Spleen (tissue), 11 donors: ENCODE measurements around the gene TFAP2B. TPM values are rescaled to one million over a fixed set of nuclear protein-coding genes. Genes with fewer than 3 reads are reported as not detected.
A peak's percentile ranks its signal among the peaks of the same experiment; 100 is the strongest.

Source experiments
- DNase-seq: peaks from one replicate; pipeline ENCODE4 v3.0.0-alpha.2; 2020
- H3K27ac ChIP-seq, 8 donors: fragments of 200-600 bp; sonication (generic) in 7 of 8; 1 replicate in 4 of 8; 2 replicates in 4 of 8; pipeline versions ENCODE4 v1.5.0 to v1.8.0; 2016 to 2021; ENCODE audit warnings: inconsistent platforms in 4 of 8, mild to moderate bottlenecking in 4 of 8, moderate library complexity in 1 of 8
- H3K27me3 ChIP-seq, 7 donors: fragments of 200-600 bp; sonication (generic) in 6 of 7; replicated peaks in 1 of 7; 1 replicate in 4 of 7; 2 replicates in 3 of 7; pipeline versions ENCODE4 v1.5.0 to v1.8.0; 2016 to 2021; ENCODE audit warnings: inconsistent platforms in 3 of 7, mild to moderate bottlenecking in 1 of 7
- H3K36me3 ChIP-seq, 6 donors: fragments of 200-600 bp; sonication (generic) in 5 of 6; 1 replicate in 4 of 6; 2 replicates in 2 of 6; pipeline versions ENCODE4 v1.5.0 to v1.8.0; 2016 to 2021; ENCODE audit warnings: inconsistent platforms in 2 of 6
- H3K4me1 ChIP-seq, 6 donors: fragments of 200-600 bp; sonication (generic) in 5 of 6; 1 replicate in 3 of 6; 2 replicates in 3 of 6; pipeline versions ENCODE4 v1.5.0 to v1.8.0; 2016 to 2021; ENCODE audit warnings: inconsistent platforms in 3 of 6
- H3K4me3 ChIP-seq, 8 donors: fragments of 200-600 bp; sonication (generic) in 7 of 8; 1 replicate in 4 of 8; 2 replicates in 4 of 8; pipeline versions ENCODE4 v1.5.0 to v1.8.0; 2016 to 2021; ENCODE audit warnings: inconsistent platforms in 4 of 8, mild to moderate bottlenecking in 4 of 8, moderate library complexity in 2 of 8
- H3K9me3 ChIP-seq, 8 donors: fragments of 200-600 bp; sonication (generic) in 7 of 8; 1 replicate in 4 of 8; 2 replicates in 4 of 8; pipeline versions ENCODE4 v1.5.0 to v1.8.0; 2016 to 2021; ENCODE audit warnings: inconsistent platforms in 4 of 8
- CTCF ChIP-seq, 11 experiments: fragments of 200-600 bp in 7 of 11; fragments of 450-650 bp in 4 of 11; sonication (generic) in 4 of 11; IDR thresholded peaks in 8 of 11; conservative IDR thresholded peaks in 3 of 11; 1 replicate in 7 of 11; 2 replicates in 4 of 11; pipeline versions ENCODE4 v1.4.0 to v1.8.0; 2016 to 2021; ENCODE audit warnings: antibody characterized with exemption in 11 of 11, inconsistent platforms in 4 of 11, mild to moderate bottlenecking in 1 of 11
- POLR2A ChIP-seq, 3 donors: fragments of 450-650 bp; IDR thresholded peaks; one replicate each; pipeline ENCODE4 v1.5.1; 2017; ENCODE audit warnings: antibody characterized with exemption in 3 of 3, mild to moderate bottlenecking in 1 of 3
- POLR2AphosphoS5 ChIP-seq, 3 donors: sonication (generic); formaldehyde crosslinking; IDR thresholded peaks; one replicate each; pipeline ENCODE4 v1.5.1; 2017; ENCODE audit warnings: antibody characterized with exemption in 3 of 3
- WGBS, 5 donors: extraction: QIAGEN DNeasy Blood & Tissue Kit in 3 of 5; methylation state at CpG; one replicate each; pipeline versions ENCODE4 v1.1.5 to v1.1.7; 2013 to 2018; 5-methylcytosine and 5-hydroxymethylcytosine counted together
- intact Hi-C: fragments of 100-400 bp; cut with DNase I; formaldehyde crosslinking; loops from one replicate; pipeline ENCODE4 v1.15.0; 2023; ENCODE audit warnings: low total_unique reads
- polyA plus RNA-seq, 3 donors: library from polyadenylated mRNA; stranded (reverse); fragments of 200-250 nt; gene quantifications; one replicate each; pipeline ENCODE4 v1.2.1, GENCODE V29; 2013
- total RNA-seq, 7 donors: library from RNA; depleted of rRNA in 3 of 7; stranded (reverse); fragments of >200 nt in 3 of 7; fragmentation: NEBNext Ultra II Directional in 4 of 7; extraction: Animal tissue kit (Norgen Biotek cat#: 25700) in 4 of 7; gene quantifications; one replicate each; pipeline versions ENCODE4 v1.1.0 to v1.2.1, GENCODE V29; 2016 to 2021
- donor health status: healthy with polysubstance abuse.
- donor health status: DM: no; HTN: no; CAD: no; lungs with moderate emphysema.
- donor health status: DM: no; HTN: no; CAD: no.
- donor health status: Bipolar disorder and iron deficiency.
- donor health status: healthy.
- donor health status: DM: no; HTN: no; CAD: no.
- donor health status: DM: yes; HTN: yes; CAD: no.

TFAP2B gene
- total and polyA plus RNA-seq, 10 donors: not detected

GRCh38 chr6:50791900-50792508, 26.7 kb upstream of the TFAP2B start:
- 0 to 1% (median 0%) methylated on average over 3 of the region's 3 CpGs for WGBS, 5 donors
- Histone ChIP-seq H3K4me1 (no peaks in the 10 kb centered on the region), H3K27me3 (no peaks in the 10 kb centered on the region), H3K4me3 (no peak overlapping the region), H3K36me3 (no peaks in the 10 kb centered on the region), H3K9me3 (no peaks in the 10 kb centered on the region), H3K27ac (no peak overlapping the region)
- no peak for DNase-seq
- TF ChIP-seq CTCF (IDR thresholded peaks at IDR 0.05 in 8 of 11, conservative IDR thresholded peaks at IDR 0.05 in 3 of 11) (peak in 7 of 11 experiments; percentile 7 to 55 (median 41)), POLR2A (IDR thresholded peaks at IDR 0.05) (no peak)
- intact Hi-C loops: no loop called here

GRCh38 chr6:50792771-50793170, 25.9 kb upstream of the TFAP2B start:
- H3K9me3 ChIP-seq: no peaks in the 10 kb centered on the region
- H3K4me1 ChIP-seq: no peaks in the 10 kb centered on the region
- no peak overlapping the region for H3K4me3 ChIP-seq
- whole genome bisulfite sequencing, 5 donors: 55 to 71% (median 68%) methylated on average over 1 of the region's 1 CpG
- no peaks in the 10 kb centered on the region for H3K36me3 ChIP-seq
- intact Hi-C loops: no loop called here
- no peak for TF ChIP-seq CTCF (IDR thresholded peaks at IDR 0.05 in 8 of 11, conservative IDR thresholded peaks at IDR 0.05 in 3 of 11)
- TF ChIP-seq POLR2AphosphoS5 (IDR thresholded peaks at IDR 0.05): no peak
- TF ChIP-seq POLR2A (IDR thresholded peaks at IDR 0.05): no peak
- no peak for DNase-seq
- H3K27ac ChIP-seq: no peak overlapping the region
- no peaks in the 10 kb centered on the region for H3K27me3 ChIP-seq

GRCh38 chr6:50795574-50795973, 23.1 kb upstream of the TFAP2B start:
- intact Hi-C loops: no loop called here
- 49 to 65% (median 54%) methylated on average over 5 of the region's 5 CpGs for WGBS, 5 donors
- no peak overlapping the region for H3K4me3 ChIP-seq
- no peaks in the 10 kb centered on the region for H3K27me3 ChIP-seq
- no peak for TF ChIP-seq POLR2A (IDR thresholded peaks at IDR 0.05)
- no peaks in the 10 kb centered on the region for H3K4me1 ChIP-seq
- H3K27ac ChIP-seq: no peak overlapping the region
- no peaks in the 10 kb centered on the region for H3K9me3 ChIP-seq
- DNase-seq: no peak
- H3K36me3 ChIP-seq: no peaks in the 10 kb centered on the region

- Histone ChIP-seq H3K27ac (no peak overlapping the region), H3K36me3 (no peaks in the 10 kb centered on the region), H3K9me3 (no peaks in the 10 kb centered on the region), H3K4me1 (no peaks in the 10 kb centered on the region), H3K4me3 (no peak overlapping the region), H3K27me3 (no peaks in the 10 kb centered on the region)
- TF ChIP-seq POLR2A (IDR thresholded peaks at IDR 0.05): no peak
- TF ChIP-seq CTCF (IDR thresholded peaks at IDR 0.05 in 8 of 11, conservative IDR thresholded peaks at IDR 0.05 in 3 of 11): no peak
- no peak for TF ChIP-seq POLR2AphosphoS5 (IDR thresholded peaks at IDR 0.05)
- no peak for DNase-seq
- intact Hi-C loops: no loop called here
These were observed 14.4 kb upstream of the TFAP2B start for GRCh38 chr6:50804283-50804682.

- Histone ChIP-seq H3K27ac (no peak overlapping the region), H3K9me3 (no peaks in the 10 kb centered on the region), H3K36me3 (no peaks in the 10 kb centered on the region), H3K4me3 (no peak overlapping the region), H3K4me1 (no peaks in the 10 kb centered on the region), H3K27me3 (peaks cover 0 to 10% (median 0%) of the 10 kb centered on the region in 7 donors)
- no peak for DNase-seq
- TF ChIP-seq POLR2AphosphoS5 (IDR thresholded peaks at IDR 0.05): no peak
- TF ChIP-seq POLR2A (IDR thresholded peaks at IDR 0.05): no peak
- no peak for TF ChIP-seq CTCF (IDR thresholded peaks at IDR 0.05 in 8 of 11, conservative IDR thresholded peaks at IDR 0.05 in 3 of 11)
- intact Hi-C loops: no loop called here
These were observed 11.6 kb upstream of the TFAP2B start for GRCh38 chr6:50807035-50807434.
